BLaER1 treated with 17β-estradiol and CSF1 and Interleukin-3, amounts not matched to agents 10 nM and 100 nM (cell line): Measurements from ENCODE around the gene CCT4.
"Not testable (repeated sequence)": the region's sequence is repeated elsewhere in the genome, so short reads cannot be mapped to it uniquely, and the experiment has no call there.

Experiments used
- H3K27ac ChIP-seq, 11 experiments: shearing (Covaris generic); formaldehyde crosslinking; 2 replicates each; pipeline ENCODE4 v1.8.1; 2022
- H3K27me3 ChIP-seq, 11 experiments: shearing (Covaris generic); formaldehyde crosslinking; 2 replicates each; pipeline ENCODE4 v1.8.1; 2022
- H3K36me3 ChIP-seq, 11 experiments: shearing (Covaris generic); formaldehyde crosslinking; 2 replicates each; pipeline ENCODE4 v1.8.1; 2022
- H3K4me1 ChIP-seq, 10 experiments: shearing (Covaris generic); formaldehyde crosslinking; 2 replicates each; pipeline ENCODE4 v1.8.1; 2022
- H3K4me2 ChIP-seq, 11 experiments: shearing (Covaris generic); formaldehyde crosslinking; 2 replicates each; pipeline ENCODE4 v1.8.1; 2022
- H3K4me3 ChIP-seq, 10 experiments: shearing (Covaris generic); formaldehyde crosslinking; 2 replicates each; pipeline ENCODE4 v1.8.1; 2022
- H3K9ac ChIP-seq, 11 experiments: shearing (Covaris generic); formaldehyde crosslinking; 2 replicates each; pipeline ENCODE4 v1.8.1; 2022
- H3K9me3 ChIP-seq, 11 experiments: shearing (Covaris generic); formaldehyde crosslinking; replicated peaks in 1 of 11; 2 replicates each; pipeline ENCODE4 v1.8.1; 2022
- H4K20me1 ChIP-seq, 11 experiments: shearing (Covaris generic); formaldehyde crosslinking; 2 replicates each; pipeline ENCODE4 v1.8.1; 2022
- Cebpa-rat ChIP-seq, 11 experiments: shearing (Covaris generic); IDR thresholded peaks; 2 replicates each; pipeline ENCODE4 v1.8.1; 2022

Gene CCT4

GRCh38 chr2:61857224-61857623 lies 31.2 kb downstream of the CCT4 start:
- Histone ChIP-seq H3K4me3 (no peak overlapping the region), H3K27ac (no peak overlapping the region), H4K20me1 (no peaks in the 10 kb centered on the region), H3K36me3 (peaks cover 0 to 16% (median 7%) of the 10 kb centered on the region in 11 experiments; a peak in 10 of 22 replicates), H3K4me1 (peaks cover 5 to 17% (median 15%) of the 10 kb centered on the region in 10 experiments), H3K4me2 (no peak overlapping the region), H3K27me3 (no peaks in the 10 kb centered on the region), H3K9ac (no peak overlapping the region), H3K9me3 (peaks cover 5 to 9% (median 6%) of the 10 kb centered on the region in 11 experiments; a peak in 13 of 22 replicates)
- no peak for TF ChIP-seq Cebpa-rat (IDR thresholded peaks at IDR 0.05)

GRCh38 chr2:61855318-61855613 lies 33.2 kb downstream of the CCT4 start:
- Histone ChIP-seq H3K4me3 (peak overlapping the region in 6 of 10 experiments; percentile 71 to 81 (median 76); a peak in 6 of 20 replicates), H3K9me3 (no peaks in the 10 kb centered on the region), H3K36me3 (peaks cover 0 to 8% (median 0%) of the 10 kb centered on the region in 11 experiments; a peak in 2 of 22 replicates), H3K4me2 (peak overlapping the region; percentile 79 to 97 (median 89)), H3K27ac (peak overlapping the region in 2 of 11 experiments; percentile 54 to 66; a peak in 5 of 22 replicates), H3K27me3 (no peaks in the 10 kb centered on the region), H3K4me1 (peaks cover 5 to 17% (median 15%) of the 10 kb centered on the region in 10 experiments), H4K20me1 (no peaks in the 10 kb centered on the region), H3K9ac (peak overlapping the region in 1 of 11 experiments; percentile 75; a peak in 1 of 22 replicates)
- no peak for TF ChIP-seq Cebpa-rat (IDR thresholded peaks at IDR 0.05)

DNA sequence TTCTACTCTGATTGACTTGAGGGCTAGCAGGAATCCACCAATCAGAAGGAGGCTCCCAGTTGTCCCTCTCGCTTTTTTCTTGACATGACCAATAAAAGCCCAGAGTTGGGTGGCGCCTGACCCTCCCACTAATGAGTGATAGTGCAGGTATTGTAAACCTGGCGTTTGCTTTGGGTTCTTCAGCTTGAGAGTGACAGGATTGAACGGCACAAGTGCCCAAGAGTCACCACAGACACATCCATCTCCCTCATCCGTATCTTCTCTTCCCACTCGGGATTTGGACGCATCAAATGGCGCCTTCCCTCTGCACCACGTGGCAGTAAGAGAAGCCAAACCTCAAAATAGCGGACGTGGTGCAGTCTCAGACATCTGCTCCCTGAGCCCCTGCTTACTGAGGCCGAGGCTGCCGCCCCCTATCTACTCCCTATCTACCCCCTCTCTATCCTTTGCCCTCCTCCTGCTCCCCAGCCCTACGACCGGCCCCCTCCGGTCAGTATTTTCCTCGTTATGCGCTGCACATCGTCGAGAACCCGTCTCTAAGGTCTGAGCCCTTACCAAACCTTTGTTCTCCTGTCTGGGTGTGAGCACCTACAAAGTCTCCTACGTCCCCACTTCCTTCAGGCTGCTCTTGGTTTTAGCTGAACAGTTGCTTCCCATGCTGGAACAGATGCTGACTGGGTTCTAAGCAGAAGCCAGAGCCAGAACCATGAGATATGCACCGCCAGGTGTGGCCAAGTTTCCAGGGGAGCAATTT lies 33.7 kb downstream of the CCT4 start:
- peak overlapping the region in 9 of 11 experiments; percentile 46 to 70 (median 64); a peak in 17 of 22 replicates for H3K27ac ChIP-seq
- peak overlapping the region; percentile 34 to 81 (median 75); a peak in 21 of 22 replicates for H3K9ac ChIP-seq
- H3K36me3 ChIP-seq = peaks cover 0 to 5% (median 0%) of the 10 kb centered on the region in 11 experiments; a peak in 2 of 22 replicates
- H3K4me3 ChIP-seq = peak overlapping the region; percentile 71 to 87 (median 76)
- no peaks in the 10 kb centered on the region for H3K27me3 ChIP-seq
- no peaks in the 10 kb centered on the region for H3K9me3 ChIP-seq
- peaks cover 5 to 17% (median 15%) of the 10 kb centered on the region in 10 experiments for H3K4me1 ChIP-seq
- H4K20me1 ChIP-seq = no peaks in the 10 kb centered on the region
- peak overlapping the region; percentile 79 to 97 (median 89) for H3K4me2 ChIP-seq
- TF ChIP-seq Cebpa-rat (IDR thresholded peaks at IDR 0.05) = no peak

- H3K27me3 ChIP-seq = no peaks in the 10 kb centered on the region
- H4K20me1 ChIP-seq = no peaks in the 10 kb centered on the region
- peak within 1 kb of the TSS; percentile 56 to 81 (median 76) for H3K9ac ChIP-seq
- H3K27ac ChIP-seq = peak within 1 kb of the TSS in 9 of 11 experiments; percentile 46 to 70 (median 64); a peak in 18 of 22 replicates
- no peaks in the 10 kb centered on the region for H3K9me3 ChIP-seq
- H3K4me3 ChIP-seq = peak within 1 kb of the TSS; percentile 71 to 87 (median 76)
- no peak for TF ChIP-seq Cebpa-rat (IDR thresholded peaks at IDR 0.05)
- H3K4me2 ChIP-seq = peak within 1 kb of the TSS; percentile 79 to 97 (median 89)
- H3K4me1 ChIP-seq = peaks cover 5 to 17% (median 15%) of the 10 kb centered on the region in 10 experiments
- 0 out of 22 replicates have a peak, but pooled peaks cover 0 to 4% (median 0%) of the 10 kb centered on the region in 11 experiments for H3K36me3 ChIP-seq
Measured at GRCh38 chr2:61853847-61854563, 34.5 kb downstream of the CCT4 start, which contains the start of gene FAM161A. Gene FAM161A, minus strand, starts transcription at chr2:61854060. Its CDS starts 19 bp downstream, at chr2:61854041.

GRCh38 chr2:61853086-61853846 lies 35.2 kb downstream of the CCT4 start:
- Histone ChIP-seq H4K20me1 (no peaks in the 10 kb centered on the region), H3K36me3 (0 out of 22 replicates have a peak, but pooled peaks cover 0 to 4% (median 0%) of the 10 kb centered on the region in 11 experiments), H3K9me3 (no peaks in the 10 kb centered on the region), H3K4me2 (peak overlapping the region; percentile 79 to 97 (median 89)), H3K27ac (peak overlapping the region in 9 of 11 experiments; percentile 39 to 67 (median 57); a peak in 15 of 22 replicates), H3K4me3 (peak overlapping the region; percentile 71 to 87 (median 76)), H3K4me1 (peaks cover 5 to 17% (median 15%) of the 10 kb centered on the region in 10 experiments), H3K27me3 (no peaks in the 10 kb centered on the region), H3K9ac (peak overlapping the region; percentile 56 to 81 (median 76))
- no peak for TF ChIP-seq Cebpa-rat (IDR thresholded peaks at IDR 0.05)

DNA sequence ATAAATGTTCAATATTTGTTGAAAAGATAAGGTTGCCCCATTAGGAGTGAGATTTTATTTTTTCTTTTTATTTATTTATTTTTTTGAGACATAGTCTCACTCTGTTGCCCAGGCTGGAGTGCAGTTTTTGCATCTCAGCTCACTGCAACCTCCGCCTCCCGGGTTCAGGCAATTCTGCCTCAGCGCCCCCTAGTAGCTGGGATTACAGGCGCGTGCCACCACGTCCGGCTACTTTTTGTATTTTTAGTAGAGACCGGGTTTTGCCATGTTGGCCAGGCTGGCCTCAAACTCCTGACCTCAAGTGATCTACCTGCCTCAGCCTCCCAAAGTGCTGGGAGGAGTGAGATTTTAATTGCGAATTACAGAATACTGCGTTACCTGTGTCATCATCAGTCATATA lies 37.2 kb downstream of the CCT4 start:
- H4K20me1 ChIP-seq, H3K36me3 ChIP-seq, H3K4me2 ChIP-seq, H3K9ac ChIP-seq, H3K4me3 ChIP-seq, H3K27ac ChIP-seq, H3K9me3 ChIP-seq, H3K27me3 ChIP-seq: not testable (repeated sequence)
- peaks cover 5 to 17% (median 15%) of the 10 kb centered on the region in 10 experiments for H3K4me1 ChIP-seq

- no peaks in the 10 kb centered on the region for H3K27me3 ChIP-seq
- H3K4me1 ChIP-seq = no peaks in the 10 kb centered on the region; a peak in 1 of 20 replicates
- H3K9me3 ChIP-seq = no peaks in the 10 kb centered on the region
- H3K36me3 ChIP-seq = peaks cover 0 to 4% (median 0%) of the 10 kb centered on the region in 11 experiments; a peak in 1 of 22 replicates
- H3K4me3 ChIP-seq = no peak overlapping the region
- no peak overlapping the region for H3K4me2 ChIP-seq
- TF ChIP-seq Cebpa-rat (IDR thresholded peaks at IDR 0.05) = no peak
- no peak overlapping the region for H3K27ac ChIP-seq
- no peak overlapping the region for H3K9ac ChIP-seq
- no peaks in the 10 kb centered on the region for H4K20me1 ChIP-seq
Measured at GRCh38 chr2:61845320-61845719, 43.1 kb downstream of the CCT4 start.

GRCh38 chr2:61841286-61841685 lies 47.2 kb downstream of the CCT4 start:
- Histone ChIP-seq H3K27ac (no peak overlapping the region), H3K9me3 (no peaks in the 10 kb centered on the region), H3K4me1 (no peaks in the 10 kb centered on the region; a peak in 1 of 20 replicates), H4K20me1 (no peaks in the 10 kb centered on the region), H3K4me2 (no peak overlapping the region), H3K27me3 (no peaks in the 10 kb centered on the region), H3K36me3 (peaks cover 0 to 4% (median 0%) of the 10 kb centered on the region in 11 experiments; a peak in 1 of 22 replicates), H3K4me3 (no peak overlapping the region), H3K9ac (no peak overlapping the region)
- TF ChIP-seq Cebpa-rat (IDR thresholded peaks at IDR 0.05) = no peak
